ENCODE measurements around the gene GET4.

The GET4 gene

GRCh38 chr7:900331-901040 lies 24.1 kb downstream of the GET4 start:
- DNase-seq (ENCODE audit: low read depth) = no peak

DNA sequence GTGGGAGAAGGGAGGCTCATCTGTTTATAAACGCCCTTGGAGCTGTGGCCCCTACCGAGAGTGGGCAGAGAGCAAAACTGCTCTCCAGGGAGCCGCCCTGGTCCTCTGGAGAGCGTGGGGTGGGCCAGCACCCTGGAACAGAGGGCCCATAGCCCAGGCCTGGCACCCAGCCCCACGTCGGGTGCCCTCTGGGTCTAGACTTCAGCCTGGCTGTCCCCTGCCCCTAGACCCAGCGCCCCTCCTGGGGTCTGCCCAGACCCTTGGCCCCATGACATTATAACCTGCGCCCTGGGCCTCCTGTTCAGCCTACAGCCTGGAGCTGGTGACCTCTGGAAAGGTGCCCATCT lies 24.7 kb downstream of the GET4 start:
- DNase-seq (ENCODE audit: low read depth) = no peak

- DNase-seq (ENCODE audit: low read depth) = peak; percentile 92
Measured at GRCh38 chr7:901388-902154, 25.2 kb downstream of the GET4 start.

DNA sequence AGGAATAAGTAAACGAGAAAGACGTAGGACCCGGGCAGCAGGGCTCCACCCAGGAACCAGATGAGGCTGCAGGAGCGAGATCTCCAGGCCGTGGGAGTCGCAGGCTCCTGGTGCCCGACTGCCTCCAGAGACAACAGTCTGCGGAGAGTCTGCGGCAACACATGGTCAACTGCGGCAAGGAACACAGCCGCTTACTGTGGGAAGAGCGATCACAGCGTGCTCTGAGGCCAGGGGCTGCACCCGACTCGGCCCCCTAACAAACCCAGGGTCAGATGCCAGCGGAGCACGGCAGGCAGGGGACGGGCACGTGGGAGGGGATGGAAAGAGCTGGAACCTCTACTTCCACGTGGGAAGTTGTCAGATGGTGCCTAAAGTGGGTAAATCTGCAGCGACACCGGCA lies 26.6 kb downstream of the GET4 start:
- no peak for DNase-seq (ENCODE audit: low read depth)

DNA sequence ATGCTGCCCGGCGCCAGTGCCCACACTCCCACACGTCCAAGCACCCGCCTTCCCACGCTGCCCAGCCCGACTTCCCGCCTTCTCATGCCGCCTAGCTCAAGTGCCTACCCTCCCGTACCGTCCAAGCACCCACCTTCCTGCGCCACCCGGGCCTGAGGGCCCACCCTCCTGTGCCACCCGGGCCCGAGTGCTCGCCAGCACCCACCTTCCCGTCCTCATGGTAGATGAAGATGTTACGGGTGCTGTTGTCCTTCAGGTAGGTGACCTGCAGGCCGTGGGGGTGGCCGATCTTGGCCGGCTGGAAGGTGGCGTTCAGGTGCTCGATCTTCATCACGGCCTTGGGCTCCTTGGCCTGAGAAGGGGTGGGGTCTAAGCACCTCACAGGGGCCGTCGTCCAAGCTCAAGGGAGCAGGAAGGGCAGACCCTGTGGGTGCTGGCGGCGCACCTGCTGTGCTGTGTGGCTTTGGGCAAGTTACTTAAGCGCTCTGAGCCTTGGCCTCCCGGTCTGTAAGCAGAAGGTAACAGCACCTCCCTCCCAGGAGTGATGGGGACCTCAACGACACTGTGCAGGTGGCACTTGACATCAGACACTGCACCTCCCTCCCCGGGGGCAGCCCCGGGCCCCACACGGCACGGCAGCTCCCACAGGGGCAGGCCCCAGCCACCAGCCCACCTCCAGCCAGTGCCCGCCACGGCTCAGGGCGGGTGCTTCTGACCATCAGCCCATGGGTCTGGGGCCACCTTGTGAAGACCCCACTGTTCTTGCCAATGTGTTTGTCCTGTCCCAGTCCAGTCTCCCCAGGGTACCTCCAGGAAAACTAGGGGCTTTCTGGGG lies 27.8 kb downstream of the GET4 start:
- no peak for DNase-seq (ENCODE audit: low read depth)

DNA sequence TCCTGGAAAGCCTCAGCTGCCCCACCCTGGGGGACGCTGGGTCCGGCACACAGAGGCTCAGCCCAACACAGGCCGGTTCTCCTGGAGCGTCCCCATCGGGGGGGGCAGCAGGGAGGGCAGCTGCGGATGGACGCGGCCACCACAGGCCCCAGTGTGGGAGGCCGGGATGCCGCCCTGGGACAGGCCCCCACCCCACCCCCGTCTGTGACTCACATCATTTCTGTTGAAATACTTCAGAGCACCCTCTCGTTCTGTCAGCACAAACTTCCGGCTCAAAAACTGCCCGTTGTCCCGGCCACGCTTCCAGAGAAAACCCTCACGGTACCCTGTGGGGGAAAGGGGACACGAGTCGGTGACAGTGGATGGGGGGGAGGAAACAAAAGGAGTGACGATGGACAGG lies 28.5 kb downstream of the GET4 start:
- DNase-seq (ENCODE audit: low read depth) = peak; percentile 85

DNA sequence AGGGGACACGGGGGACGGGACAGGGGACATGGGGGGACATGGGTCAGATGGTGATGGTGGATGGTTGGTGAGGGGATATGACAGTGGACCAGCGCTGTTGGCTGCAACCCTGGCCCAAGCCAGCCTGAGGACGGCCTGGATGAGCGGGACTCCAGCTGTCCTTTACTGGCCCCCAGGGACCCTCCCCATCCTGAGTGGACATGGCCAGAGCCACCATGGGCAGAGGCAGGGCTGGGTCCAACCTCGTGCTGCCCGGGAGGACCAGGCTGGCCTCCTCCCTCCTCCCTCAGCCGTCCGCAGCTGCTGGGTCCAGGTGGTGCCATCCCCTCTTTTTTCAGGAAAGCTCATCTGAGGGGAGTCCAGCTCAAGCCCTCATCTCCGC lies 30.4 kb downstream of the GET4 start:
- peak; percentile 17 for DNase-seq (ENCODE audit: low read depth)

DNA sequence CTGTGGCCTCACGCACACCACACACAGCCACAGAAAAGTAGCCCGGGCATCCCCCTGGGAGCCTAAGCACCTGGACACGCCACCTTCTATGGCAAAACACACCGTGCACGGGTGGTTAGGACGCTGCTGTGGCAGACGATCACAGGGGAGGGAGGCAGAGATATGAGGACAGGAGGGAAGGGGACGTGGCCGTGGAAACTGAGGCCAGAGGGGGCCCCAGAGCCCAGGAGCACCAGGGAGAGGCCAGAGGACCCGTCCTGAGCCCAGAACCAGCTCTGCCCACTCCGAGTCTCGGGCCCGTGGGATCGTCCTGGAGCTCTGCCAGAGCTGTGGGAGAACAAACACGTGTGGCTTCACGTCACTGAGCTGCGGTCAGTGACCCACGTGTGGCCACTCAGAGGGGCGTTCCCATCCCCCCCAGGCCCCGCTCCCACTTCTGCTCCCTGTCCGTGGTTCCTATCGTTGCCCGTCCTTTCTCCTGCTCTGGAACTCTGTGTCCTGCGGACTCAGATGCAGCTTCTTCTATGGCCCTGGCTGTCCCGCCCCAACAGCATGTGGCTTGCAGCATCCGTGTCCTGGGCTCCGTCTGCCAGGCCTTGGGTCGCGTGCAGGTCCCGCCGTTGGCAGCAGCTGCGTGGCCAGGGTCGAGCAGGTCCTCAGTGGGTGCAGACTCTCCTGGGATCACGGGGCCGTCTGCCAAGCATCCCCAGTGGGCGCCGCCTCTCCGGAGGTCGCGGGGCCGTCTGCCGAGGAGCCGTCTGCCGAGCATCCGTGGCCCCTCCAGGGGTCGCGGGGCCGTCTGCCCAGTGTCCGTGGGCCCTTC lies 31.0 kb downstream of the GET4 start:
- DNase-seq (ENCODE audit: low read depth) = no peak

- DNase-seq (ENCODE audit: low read depth) = no peak
Measured at GRCh38 chr7:908159-908581, 31.8 kb downstream of the GET4 start.

DNA sequence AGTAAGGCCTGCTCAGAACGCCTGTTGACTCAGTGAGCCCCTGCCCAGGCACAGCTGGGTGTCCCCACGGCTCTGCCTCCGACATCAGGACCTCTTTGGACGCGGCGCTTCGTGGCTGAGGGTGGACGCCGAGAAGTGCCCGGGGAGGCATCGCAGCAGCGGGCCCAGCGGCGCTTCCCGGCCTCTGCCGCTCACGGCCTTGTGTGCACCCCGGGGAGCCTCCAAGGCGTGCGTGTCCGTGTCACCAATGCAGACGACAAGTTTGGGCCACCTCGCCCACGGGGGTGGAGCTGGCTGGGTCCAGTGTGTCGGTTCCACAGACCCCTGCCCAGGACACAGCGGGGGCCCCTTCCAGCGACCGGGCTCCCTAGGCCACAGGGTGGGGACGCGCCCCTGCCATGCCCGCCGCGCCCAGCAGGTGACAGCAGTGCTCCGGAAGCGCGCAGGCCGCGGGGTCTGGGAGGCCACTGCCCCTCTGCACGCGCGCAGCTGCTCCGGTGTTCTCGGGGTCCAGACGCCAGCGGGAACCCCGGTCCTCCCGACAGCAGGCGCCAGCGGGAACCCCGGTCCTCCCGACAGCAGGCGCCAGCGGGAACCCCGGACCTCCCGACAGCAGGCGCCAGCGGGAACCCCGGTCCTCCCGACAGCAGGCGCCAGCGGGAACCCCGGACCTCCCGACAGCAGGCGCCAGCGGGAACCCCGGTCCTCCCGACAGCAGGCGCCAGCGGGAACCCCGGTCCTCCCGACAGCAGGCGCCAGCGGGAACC lies 32.4 kb downstream of the GET4 start:
- peak; percentile 72 for DNase-seq (ENCODE audit: low read depth)

DNA sequence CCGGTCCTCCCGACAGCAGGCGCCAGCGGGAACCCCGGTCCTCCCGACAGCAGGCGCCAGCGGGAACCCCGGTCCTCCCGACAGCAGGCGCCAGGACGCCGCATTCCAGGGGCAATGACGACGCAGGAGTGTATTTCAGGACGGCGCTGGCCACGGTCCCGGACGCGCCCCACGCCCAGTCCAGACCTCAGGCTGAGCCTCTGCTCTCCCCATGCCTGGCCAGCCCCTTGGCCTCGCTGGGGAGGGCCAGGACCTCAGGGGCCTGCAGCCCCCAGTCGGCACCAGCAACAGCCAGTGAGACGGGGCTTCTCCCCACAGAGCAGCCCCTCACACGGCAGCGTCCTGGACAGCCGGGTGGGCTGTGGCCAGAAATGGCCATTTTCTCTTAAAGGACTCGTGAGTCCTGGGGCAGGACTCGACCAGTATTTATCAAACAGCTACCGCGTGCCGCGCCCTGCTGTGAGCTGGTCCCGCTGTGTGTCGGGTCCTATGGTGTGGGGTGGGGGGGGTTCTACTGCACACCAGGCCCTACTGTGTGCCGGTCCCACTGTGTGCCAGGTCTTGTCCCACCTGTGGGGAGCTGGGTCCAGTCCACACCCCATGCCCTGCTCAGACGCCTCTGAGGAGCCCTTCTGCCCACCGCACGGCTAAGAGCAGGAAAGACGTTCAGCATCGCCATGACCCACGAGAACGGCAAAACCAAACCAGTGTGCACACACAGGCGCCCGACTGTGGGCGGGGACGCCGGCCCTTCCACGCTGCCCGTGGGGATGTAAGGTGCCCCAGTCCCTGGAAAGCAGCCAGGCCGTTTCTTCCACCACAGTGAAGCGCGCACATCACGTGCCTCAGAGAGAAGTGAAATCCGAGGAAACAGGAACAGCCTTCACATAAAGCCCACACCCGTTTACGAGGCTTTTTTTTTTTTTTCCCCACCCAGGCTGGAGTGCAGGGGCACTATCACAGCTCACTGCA lies 33.3 kb downstream of the GET4 start:
- DNase-seq (ENCODE audit: low read depth) = peak; percentile 64

DNA sequence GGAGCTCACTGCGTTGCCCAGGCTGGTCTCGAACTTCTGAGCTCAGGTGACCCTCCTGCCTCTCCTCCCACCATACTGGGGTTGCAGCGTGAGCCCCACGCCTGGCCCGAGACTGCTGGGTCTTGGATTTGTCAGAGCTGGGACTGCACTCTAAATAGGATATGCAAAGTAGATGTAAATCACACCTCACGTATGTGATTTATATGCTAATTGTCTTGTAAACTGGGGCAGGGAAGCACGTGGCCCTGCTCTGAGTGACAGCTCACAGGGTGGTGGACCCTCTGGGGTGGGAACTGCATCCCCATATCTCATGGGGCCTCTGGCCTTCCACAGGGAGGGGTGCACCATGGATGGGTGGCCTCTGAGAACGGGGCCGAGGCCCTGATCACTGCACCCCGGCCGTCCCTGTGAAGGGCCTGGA lies 34.1 kb downstream of the GET4 start:
- DNase-seq (ENCODE audit: low read depth) = no peak

DNA sequence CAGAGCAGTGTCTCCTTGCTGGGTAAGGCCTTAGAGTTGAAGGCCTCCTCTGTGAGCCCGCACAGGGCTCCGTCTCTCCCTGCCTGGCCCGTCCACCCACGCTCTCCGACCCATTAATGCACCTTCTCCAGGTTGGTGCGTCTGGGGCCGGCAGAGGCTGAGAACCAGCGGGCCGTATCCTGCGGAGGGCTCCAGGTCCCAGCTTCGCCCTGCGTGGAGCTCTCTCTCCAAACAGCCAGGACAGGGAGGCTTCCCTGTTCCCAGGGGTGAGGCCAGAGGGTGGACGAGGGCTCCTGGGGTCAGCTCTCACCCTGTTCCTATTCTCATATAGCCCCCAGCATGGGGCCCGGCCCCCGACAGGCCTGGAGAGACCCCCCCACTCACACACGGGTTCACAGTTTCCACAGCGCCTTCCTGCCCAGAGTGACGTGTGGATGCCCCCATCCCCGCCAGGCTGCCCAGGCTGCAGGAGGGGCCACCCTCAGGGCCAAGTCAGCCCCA lies 34.6 kb downstream of the GET4 start:
- no peak for DNase-seq (ENCODE audit: low read depth)

DNA sequence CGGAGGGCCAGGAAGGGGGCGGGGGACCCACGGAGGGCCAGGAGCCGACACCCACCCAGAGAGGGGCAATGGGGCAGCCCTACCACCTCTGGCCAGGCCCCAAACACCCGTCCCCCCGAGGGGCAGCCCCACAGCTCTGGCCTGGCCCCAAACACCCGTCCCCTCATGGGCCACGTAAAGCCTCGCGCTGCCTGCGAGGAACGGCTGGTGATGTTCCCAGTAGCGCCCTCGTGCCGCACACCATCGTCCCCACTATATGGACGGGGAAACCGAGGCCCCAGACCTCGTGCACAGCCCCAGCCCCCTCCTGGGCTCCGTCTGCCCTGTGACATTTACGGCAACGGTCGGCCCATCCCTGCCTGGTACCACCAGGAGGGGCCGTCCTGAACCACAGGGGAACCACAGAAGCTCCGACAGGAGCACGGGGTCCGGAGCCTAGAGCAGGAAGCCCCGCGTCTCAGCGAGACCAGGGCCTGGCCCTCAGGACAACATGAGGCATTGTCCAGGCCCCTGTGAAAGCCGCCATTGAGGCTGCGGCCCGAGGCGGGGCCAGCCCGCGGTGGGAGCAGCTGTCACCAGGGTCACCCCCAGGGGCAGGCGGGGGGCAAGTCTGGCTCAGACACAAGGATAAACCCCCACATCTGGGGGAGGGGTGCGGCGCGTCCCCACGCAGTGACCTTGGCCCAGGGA lies 35.6 kb downstream of the GET4 start:
- no peak for DNase-seq (ENCODE audit: low read depth)

DNA sequence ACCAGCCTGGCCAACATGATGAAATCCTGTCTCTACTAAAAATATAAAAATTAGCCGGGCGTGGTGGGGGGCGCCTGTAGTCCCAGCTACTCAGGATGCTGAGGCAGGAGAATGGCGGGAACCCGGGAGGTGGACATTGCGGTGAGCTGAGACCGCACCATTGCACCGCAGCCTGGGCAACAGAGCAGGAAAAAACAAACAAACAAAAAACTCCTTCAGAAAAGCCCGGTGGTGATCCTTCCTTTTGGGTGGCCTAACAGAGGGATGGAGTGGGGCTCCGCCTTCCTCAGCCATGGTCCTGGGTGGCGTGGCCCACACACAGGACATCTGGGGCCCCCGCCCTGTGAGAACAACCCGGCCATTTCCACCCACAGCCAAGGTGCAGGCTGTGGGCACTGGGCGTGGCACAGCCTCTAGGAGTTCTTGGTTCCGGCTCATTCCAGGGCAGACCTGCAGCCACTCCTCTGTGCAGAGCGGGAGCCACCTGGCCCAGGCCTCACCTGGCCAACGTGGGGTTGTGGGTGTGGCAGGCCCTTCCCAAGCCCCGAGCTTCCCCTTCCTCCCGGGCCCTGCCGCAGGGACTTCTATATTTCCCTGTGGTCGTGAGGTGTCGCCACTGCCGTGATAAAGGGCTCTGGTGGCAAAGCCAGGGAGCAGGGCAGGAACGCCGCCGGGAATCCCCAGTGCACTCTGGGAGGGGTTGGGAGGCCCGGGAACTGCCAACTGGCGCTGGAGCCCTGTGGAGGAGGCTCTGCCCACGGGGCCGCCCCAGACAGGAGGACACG lies 37.6 kb downstream of the GET4 start:
- no peak for DNase-seq (ENCODE audit: low read depth)

- no peak for DNase-seq (ENCODE audit: low read depth)
Measured at GRCh38 chr7:914521-915194, 38.3 kb downstream of the GET4 start.

GRCh38 chr7:915291-916218 lies 39.2 kb downstream of the GET4 start:
- DNase-seq (ENCODE audit: low read depth) = no peak
